NCI-H2081 treated with DMSO at 0.1 percent for 48 hours (cell line): Measurements from ENCODE around the gene PINK1.
"Not testable (repeated sequence)": the region's sequence is repeated elsewhere in the genome, so short reads cannot be mapped to it uniquely, and the experiment has no call there.

Source experiments
- DNase-seq: peaks from one replicate; lab custom pipeline; 2025; lab: John Stamatoyannopoulos, UW

The PINK1 gene

GRCh38 chr1:20645414-20645813 is 12.2 kb downstream of the PINK1 start:
- no peak for DNase-seq

GRCh38 chr1:20648438-20648837 is 15.2 kb downstream of the PINK1 start:
- no peak for DNase-seq

GRCh38 chr1:20648946-20649345 is 15.7 kb downstream of the PINK1 start:
- DNase-seq: no peak

- DNase-seq: no peak
Observed at GRCh38 chr1:20652300-20652699, 19.0 kb downstream of the PINK1 start.

- no peak for DNase-seq
Observed at GRCh38 chr1:20654104-20654690, 20.9 kb downstream of the PINK1 start.

DNA sequence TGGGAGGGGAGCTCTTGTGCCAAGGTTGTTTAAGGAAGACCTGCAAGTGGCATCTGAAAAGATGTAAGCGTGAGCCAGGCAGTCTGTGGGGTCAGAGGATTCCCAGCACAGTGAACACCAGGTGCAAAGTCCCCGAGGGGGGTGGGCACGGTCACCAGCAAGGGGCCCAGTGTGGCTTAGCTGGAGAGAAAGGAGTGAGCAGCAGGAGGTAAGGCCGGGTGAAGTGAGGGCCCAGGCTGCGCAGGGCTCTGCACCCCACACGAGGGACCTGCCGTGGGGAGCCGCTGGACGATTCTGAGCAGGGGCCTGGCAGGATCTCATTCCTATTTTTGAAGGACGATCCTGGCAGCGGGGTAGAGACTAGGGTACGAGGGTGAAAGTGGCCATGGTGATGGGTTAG is 23.8 kb downstream of the PINK1 start:
- DNase-seq: no peak

- no peak for DNase-seq
Observed at GRCh38 chr1:20658166-20658915, 25.1 kb downstream of the PINK1 start.

DNA sequence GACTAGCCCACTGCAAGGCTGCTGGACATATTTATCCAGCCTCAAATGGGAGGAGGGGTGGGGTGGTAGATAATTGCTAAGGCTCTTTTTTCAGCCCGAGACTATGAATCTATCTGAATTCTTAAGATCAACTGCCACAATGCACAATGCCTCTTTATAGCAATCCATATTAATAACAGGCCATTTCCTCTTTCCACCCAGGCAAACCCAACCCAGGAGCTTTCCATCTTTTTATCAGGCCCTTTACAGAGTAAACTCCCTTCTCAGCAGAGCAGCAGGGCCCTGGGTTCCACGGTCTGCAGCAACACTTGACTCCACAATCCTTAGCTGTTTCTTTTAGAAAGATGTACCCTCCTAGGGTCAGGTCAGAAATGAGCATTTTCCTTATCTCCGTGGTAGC is 27.1 kb downstream of the PINK1 start:
- no peak for DNase-seq

DNA sequence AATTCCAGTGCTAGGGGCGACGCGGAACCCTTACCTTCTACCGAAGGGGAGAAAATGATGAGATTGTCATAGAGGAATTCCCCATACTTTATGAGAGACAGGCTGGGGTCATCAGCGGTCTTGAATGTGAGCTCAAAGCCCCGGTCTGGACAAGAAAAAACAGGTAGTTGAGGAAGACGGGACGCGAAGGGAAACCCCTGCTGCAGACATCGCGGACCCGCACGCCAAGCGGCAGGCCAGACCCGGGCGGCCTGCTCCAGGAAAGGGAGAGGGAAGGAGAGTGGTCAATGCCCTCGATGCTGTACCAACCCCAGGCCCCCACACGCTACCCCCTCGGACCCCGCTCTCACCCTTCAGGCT is 27.6 kb downstream of the PINK1 start:
- DNase-seq: no peak

DNA sequence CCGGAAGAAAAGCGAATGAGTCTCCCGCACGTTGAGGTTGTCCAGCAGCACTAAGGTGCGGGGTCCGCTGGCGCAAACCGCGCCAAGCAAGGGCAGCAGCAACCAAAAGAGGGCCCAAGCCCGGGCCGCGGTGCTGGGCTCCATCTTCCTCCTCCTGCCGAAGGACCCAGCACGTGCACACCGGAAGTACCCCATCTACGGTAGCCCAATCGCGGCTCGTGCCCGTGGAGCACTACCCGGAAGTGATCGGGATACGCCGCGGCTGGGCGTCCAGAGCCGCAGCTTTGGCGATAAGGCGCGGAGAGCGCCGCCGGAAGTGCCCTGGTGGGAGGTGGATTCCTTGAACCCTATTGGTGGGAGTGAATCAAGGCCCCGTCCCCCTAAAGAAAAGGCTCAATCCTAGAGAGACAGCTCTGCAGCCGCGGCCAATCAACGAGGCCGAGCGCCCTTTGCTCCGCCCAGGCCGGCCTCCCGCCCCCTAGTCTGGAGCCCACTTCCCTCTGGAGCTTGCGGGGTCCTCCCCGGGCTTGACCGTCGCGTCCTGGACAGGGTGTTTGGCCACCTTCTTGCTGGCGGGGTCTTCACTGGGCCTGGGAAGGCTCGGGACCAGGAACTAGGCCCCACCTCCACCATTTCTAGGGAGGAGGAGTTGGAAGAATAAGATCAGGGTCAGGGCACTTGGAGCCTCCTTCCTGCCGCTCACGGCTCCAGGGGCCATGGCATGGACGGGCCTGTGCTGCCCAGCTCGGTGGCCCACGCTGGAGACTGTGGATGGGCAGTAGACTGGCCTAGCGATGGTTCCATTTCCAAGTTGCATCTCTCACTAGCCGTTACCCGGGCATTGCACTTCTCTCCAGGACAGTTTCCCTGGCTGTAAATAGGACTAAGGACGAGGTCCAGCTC is 28.2 kb downstream of the PINK1 start, which contains the start of gene DDOST:
DDOST (minus strand) TSS at position 163 of the 903 bp plus-strand sequence; CDS start at position 144, 19 bp downstream.
- peak; percentile 86 for DNase-seq

- no peak for DNase-seq
Observed at GRCh38 chr1:20662110-20662475, 28.8 kb downstream of the PINK1 start.

DNA sequence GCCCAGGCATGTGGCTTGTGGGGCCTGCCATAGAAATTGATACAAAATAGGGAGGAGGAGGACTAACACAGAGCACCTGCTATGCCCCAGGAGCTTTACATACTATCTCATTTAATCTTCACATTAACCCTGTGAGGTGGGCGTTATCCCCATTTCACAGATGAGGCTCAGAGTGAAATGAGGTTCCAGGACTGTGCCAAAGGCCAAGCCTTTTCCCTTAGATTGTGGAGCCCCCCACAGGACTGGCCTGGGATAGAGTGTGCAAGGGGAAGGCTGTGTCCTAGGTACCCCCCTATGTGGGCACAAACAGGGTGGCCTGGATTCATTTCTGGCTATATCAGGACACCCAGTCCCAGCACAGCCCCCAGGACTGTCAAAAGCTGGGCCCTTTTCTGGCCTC is 30.1 kb downstream of the PINK1 start:
- no peak for DNase-seq

GRCh38 chr1:20663969-20664715 is 30.9 kb downstream of the PINK1 start:
- DNase-seq: no peak

GRCh38 chr1:20665726-20666125 is 32.5 kb downstream of the PINK1 start:
- DNase-seq: no peak

DNA sequence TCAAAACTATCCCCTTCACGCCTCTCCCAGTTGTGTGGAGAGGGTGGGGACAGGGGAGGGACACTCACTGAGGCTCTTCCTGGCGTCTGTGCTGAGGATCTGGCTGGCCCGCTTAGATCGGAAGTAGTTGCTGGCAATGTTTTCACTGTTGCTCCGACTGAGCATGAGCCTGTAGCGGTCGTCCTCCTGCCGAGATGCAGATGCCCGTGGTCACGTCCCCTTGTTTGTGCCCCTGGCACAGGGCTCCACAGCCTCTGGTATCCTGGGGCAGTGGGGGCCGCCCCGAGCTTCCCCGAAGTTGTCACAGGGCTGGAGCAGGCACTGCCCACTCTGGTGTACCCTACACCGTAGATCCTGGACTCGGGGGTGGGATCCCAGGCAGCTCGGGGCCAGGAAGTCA is 32.9 kb downstream of the PINK1 start:
- no peak for DNase-seq

GRCh38 chr1:20666804-20667203 is 33.5 kb downstream of the PINK1 start:
- no peak for DNase-seq

- DNase-seq: no peak
Observed at GRCh38 chr1:20668581-20668980, 35.3 kb downstream of the PINK1 start.

DNA sequence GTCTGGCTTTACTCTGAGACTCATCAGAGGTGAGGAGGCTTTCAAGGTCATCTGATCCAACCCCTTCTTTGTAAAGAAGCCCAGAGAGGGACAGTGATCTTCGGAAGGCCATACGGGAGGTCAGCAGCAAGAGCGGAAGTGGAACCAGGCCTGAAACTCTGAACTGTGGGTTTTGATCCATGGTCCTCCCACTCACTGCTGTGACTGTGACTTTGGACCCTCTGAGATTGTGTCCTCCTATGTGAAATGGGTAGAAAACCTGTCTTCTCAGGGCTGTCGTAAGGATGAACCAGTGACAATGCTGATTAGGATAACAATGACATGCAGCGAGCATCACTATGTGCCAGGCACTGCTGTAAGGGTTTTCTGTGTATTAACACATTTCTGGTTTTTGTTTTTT is 37.7 kb downstream of the PINK1 start:
- no peak for DNase-seq

DNA sequence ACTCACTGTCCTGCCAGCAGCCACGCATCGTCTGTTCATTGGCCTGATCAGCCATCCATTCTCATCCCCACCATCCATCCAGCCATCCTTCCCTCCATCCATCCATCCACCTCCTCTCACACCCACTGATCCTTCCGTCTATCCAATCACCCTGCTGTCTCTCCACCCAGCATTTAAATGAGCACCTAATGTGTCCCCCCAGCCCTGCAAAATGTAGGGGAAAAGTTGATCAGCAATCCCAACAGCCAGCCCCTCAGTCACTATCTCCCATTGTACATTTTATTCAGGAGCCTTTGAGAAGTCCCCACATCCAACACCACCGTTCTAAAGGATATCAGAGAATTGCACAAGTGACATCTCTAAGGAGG is 39.0 kb downstream of the PINK1 start:
- DNase-seq: no peak

DNA sequence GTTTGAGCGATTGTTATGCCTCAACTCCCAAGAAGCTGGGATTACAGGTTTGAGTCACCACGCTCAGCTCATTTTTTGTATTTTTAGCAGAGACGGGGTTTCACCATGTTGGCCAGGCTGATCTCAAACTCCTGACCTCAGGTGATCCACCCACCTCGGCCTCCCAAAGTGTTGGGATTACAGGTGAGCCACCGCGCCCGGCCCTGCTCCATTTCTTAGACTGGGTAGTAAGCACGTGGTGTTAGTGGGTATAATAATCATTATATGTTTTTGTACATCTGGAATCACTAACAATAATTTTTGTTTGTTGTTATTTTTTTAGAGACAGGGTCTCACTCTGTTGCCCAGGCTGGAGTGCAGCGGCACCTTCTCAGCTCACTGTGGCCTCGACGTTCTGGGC is 40.4 kb downstream of the PINK1 start:
- not testable (repeated sequence) for DNase-seq

- no peak for DNase-seq
Observed at GRCh38 chr1:20678599-20678998, 45.3 kb downstream of the PINK1 start.

DNA sequence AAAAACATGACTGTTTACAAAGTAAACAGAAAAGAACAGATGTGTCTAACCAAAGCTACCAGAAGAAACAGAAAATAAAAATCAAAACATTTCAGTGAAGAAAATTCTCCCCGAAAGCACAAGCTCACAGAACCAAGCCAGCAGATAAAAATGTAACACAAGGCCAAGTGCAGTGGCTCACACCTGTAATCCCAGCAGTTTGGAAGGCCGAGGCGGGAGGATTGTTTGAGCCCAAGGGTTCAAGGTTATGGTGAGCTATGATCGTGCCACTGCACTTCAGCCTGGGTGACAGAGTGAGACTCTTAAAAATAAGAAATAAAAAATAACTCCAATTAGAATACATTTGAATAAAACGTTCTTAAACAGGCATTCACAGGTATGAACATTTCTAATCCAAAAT is 47.0 kb downstream of the PINK1 start:
- DNase-seq: no peak
